ENCODE results near the gene OR5A2. TPM values are rescaled to one million over a fixed set of nuclear protein-coding genes. Genes with fewer than 3 reads are reported as not detected.

Gene OR5A2
- total and polyA plus RNA-seq, 2 of the 8 experiments (the other 6 are each of a cell fraction or from before 2014, with no cell fraction given), result not detected

DNA sequence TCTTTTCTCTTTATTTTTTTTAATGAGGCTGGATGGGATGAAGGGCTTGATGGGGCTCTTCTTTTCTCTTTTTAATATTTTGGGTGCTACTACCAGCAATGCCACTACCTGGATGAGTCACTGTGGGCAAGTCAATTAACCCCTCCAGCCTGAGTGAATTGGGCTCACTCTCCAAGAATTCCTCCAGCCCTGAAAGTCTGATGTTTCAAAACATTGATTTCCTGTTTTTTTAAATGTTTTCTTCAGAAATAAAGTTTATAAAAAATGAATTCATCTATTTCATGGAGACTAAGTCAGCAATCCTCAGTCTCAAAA, 812 bp upstream of the OR5A2 start (continued):
- no peak for TF ChIP-seq POLR2AphosphoS5 (IDR thresholded peaks at IDR 0.05; ENCODE audit: low read depth, low read length)
- no peak for TF ChIP-seq GTF2F1 (IDR thresholded peaks at IDR 0.05; ENCODE audit: borderline replicate concordance, low read depth, low read length)
- TF ChIP-seq RXRA (IDR thresholded peaks at IDR 0.05; ENCODE audit: insufficient read depth, low read depth, low read length), result no peak

All from H1 (cell line).